ENCODE data around the gene FANCD2. TPM values are rescaled to one million over a fixed set of nuclear protein-coding genes. Genes with fewer than 3 reads are reported as not detected.
"Not testable (repeated sequence)": the region's sequence is repeated elsewhere in the genome, so short reads cannot be mapped to it uniquely, and the experiment has no call there.

The FANCD2 gene
- 18.2 and 21.0 TPM in 2 replicates for total RNA-seq (2014; rRNA removed; shearing (Covaris generic))
- polyA plus RNA-seq (2014; cell fraction: nucleus; rRNA removed): 52.7 and 70.6 TPM in 2 replicates

- peak; percentile 75 for DNase-seq (ENCODE audit: extremely low read depth, low read depth)
These were observed at the start of gene FANCD2 for GRCh38 chr3:10026084-10026890. FANCD2 (plus strand) TSS chr3:10026437; CDS start chr3:10028658, 2,221 bp downstream.

- peak; percentile 89 for DNase-seq (ENCODE audit: extremely low read depth, low read depth)
These were observed 49.2 kb upstream of the FANCD2 start for GRCh38 chr3:9976721-9977709.

- DNase-seq (ENCODE audit: extremely low read depth, low read depth): no peak
These were observed 47.4 kb upstream of the FANCD2 start for GRCh38 chr3:9978710-9979305.

- no peak for DNase-seq (ENCODE audit: extremely low read depth, low read depth)
These were observed 46.0 kb upstream of the FANCD2 start for GRCh38 chr3:9980251-9980650.

GRCh38 chr3:9986230-9986725, 40.0 kb upstream of the FANCD2 start:
- DNase-seq (ENCODE audit: extremely low read depth, low read depth): no peak

- no peak for DNase-seq (ENCODE audit: extremely low read depth, low read depth)
These were observed 32.0 kb upstream of the FANCD2 start for GRCh38 chr3:9994086-9994844.

GRCh38 chr3:10000686-10001085, 25.6 kb upstream of the FANCD2 start:
- no peak for DNase-seq (ENCODE audit: extremely low read depth, low read depth)

- DNase-seq (ENCODE audit: extremely low read depth, low read depth): no peak
These were observed 23.3 kb upstream of the FANCD2 start for GRCh38 chr3:10002951-10003350.

- no peak for DNase-seq (ENCODE audit: extremely low read depth, low read depth)
These were observed 21.7 kb upstream of the FANCD2 start for GRCh38 chr3:10004506-10004905.

GRCh38 chr3:10004960-10005564, 21.2 kb upstream of the FANCD2 start:
- DNase-seq (ENCODE audit: extremely low read depth, low read depth): no peak

- DNase-seq (ENCODE audit: extremely low read depth, low read depth): no peak
These were observed 20.0 kb upstream of the FANCD2 start for GRCh38 chr3:10006048-10006761.

- DNase-seq (ENCODE audit: extremely low read depth, low read depth): no peak
These were observed 19.5 kb upstream of the FANCD2 start for GRCh38 chr3:10006762-10007090.

- no peak for DNase-seq (ENCODE audit: extremely low read depth, low read depth)
These were observed 19.0 kb upstream of the FANCD2 start for GRCh38 chr3:10007126-10007782.

GRCh38 chr3:10008216-10008587, 18.0 kb upstream of the FANCD2 start:
- not testable (repeated sequence) for DNase-seq (ENCODE audit: extremely low read depth, low read depth)

- peak; percentile 63 for DNase-seq (ENCODE audit: extremely low read depth, low read depth)
These were observed 17.5 kb upstream of the FANCD2 start for GRCh38 chr3:10008588-10009344.

GRCh38 chr3:10010421-10010877, 15.8 kb upstream of the FANCD2 start:
- DNase-seq (ENCODE audit: extremely low read depth, low read depth): no peak

GRCh38 chr3:10010878-10011465, 15.3 kb upstream of the FANCD2 start:
- DNase-seq (ENCODE audit: extremely low read depth, low read depth): peak; percentile 81

All from NCI-H460 (cell line).